GM19468 (cell line): ENCODE measurements around the gene NMNAT3.
"Not testable (repeated sequence)": the region's sequence is repeated elsewhere in the genome, so short reads cannot be mapped to it uniquely, and the experiment has no call there.

Experiments
- ATAC-seq: cut with Tn5 transposase; IDR thresholded peaks from one replicate; pipeline ENCODE4 v1.9.1; 2021; ENCODE audit warnings: mild to moderate bottlenecking, moderate library complexity, moderate number of reproducible peaks; ENCODE audit not compliant: unreplicated experiment; ENCODE audit errors: extremely low read depth

Gene NMNAT3

GRCh38 chr3:139640456-139640855 is 37.3 kb downstream of the NMNAT3 start:
- ATAC-seq = no peak

DNA sequence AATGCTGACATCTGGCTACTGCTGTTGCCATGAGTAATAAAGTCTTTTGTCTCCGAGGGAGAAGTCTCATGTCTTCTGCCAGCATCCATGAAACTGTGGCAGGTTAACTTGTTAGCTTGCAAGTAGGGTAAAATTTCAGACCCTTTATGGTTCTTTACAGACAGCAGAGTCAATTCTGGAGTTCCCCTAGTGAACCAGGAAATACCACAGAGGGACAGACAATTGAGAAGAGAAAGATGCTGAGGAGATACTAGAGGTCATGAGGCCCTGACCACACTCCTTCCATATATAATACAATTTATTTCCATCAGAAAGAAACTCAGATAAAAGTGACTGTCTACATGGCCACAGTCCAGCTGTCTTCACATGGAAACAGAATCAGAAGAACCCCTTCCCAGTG is 38.1 kb downstream of the NMNAT3 start:
- no peak for ATAC-seq

- no peak for ATAC-seq
These were observed 39.3 kb downstream of the NMNAT3 start for GRCh38 chr3:139638518-139638917.

GRCh38 chr3:139636511-139636910 is 41.3 kb downstream of the NMNAT3 start:
- no peak for ATAC-seq

GRCh38 chr3:139634111-139634635 is 43.6 kb downstream of the NMNAT3 start:
- ATAC-seq = no peak

DNA sequence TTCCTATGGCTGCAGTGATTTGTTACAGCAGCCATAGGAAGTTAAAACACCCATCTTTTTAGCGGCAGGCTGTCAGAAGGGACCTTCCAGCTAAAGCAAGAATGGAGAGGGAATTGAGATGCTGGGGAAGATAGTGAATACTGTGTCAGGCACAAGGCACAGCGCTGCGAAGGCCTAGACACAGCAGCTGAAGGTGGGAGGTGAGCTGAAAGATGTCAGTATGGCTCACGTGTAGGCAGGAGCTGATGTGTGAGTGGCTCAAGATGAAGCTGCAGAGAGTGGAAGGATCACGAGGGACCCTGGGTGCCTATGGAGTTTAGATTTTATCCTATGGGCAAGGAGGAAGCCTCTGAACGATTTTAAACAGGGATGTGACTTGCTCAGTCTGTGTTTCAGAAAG is 44.3 kb downstream of the NMNAT3 start:
- no peak for ATAC-seq

DNA sequence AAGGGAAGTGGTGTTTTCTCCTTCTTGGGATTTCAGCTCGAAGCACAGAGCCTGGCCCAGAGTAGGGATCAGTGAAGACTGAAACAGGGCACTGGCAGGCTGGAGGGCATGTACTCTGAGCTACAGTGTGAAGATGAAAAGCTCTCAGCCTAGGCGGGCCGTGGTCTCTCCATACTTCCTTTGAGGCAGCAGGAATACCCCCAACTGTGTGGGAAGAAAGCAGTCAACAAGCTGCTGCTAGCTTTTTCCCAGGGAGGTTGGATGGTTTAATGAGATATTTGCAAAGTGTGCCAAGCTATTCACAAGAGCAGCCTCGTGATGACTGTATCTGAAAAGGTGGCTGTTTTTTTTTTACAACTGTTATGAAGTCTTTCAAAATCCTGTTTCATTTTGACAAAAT is 47.2 kb downstream of the NMNAT3 start:
- no peak for ATAC-seq

DNA sequence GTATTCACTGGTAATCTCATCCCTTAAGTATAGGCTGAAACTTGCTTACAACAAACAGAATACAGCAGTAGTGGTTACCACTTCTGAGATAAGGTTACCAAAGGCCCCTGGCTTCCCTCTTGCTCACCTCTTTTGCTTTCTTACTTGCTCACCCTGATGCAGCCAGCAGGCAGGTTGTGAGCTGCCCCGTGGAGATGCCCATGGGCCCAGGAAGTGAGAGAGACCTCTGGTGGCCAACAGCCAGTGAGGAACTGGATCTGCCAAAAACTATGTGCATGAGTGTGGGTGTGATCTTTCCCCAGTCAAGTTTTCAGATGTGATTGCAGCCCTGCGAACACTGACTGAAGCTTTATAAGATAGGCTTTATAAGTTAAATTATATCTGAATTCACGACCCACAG is 48.7 kb downstream of the NMNAT3 start:
- no peak for ATAC-seq

GRCh38 chr3:139627759-139628158 is 50.0 kb downstream of the NMNAT3 start:
- ATAC-seq = no peak

DNA sequence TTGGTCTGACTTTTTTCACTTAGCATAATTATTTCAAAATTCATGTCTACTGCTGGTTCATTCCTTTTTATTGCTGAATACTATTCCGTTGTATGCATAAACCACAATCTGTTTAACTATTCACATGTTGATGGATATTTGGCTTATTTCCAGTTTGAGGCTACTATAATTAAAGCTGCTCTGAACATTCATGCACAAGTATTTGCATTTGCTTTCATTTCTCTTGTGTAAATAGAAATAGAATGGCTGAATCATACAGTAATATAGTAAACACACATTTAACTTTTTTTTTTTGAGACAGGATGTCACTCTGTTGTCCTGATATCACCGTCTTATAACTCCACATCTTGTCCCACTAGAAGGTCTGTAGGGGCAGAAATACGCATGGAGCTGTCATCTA is 57.3 kb downstream of the NMNAT3 start:
- ATAC-seq = no peak

- no peak for ATAC-seq
These were observed 58.3 kb downstream of the NMNAT3 start for GRCh38 chr3:139619484-139619883.

DNA sequence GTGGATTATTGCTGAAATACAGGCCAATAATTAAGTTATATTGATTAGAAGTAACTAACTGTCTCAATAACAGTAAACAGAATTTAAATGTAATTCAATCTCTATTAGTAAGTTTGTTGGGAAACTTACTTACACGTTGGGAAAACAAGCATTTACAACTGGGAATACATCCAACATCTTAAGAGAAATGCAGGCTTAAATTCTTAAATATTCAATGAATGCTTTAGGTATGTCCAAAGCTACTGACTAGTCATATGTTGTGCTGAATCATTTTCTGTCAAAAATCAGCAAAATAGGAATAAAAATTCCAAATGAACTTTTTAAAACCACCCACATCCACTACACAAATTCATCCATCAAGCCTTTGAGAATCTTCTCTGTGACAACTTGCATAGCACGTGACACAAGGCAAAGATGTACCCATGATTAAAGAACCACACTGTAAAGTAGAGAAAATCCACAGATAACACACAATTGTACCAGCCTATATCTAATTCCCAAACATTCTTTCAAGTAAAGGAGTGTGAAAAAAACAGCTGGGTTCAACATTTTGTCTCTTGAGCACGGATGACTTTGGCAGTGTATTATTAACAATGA is 60.0 kb downstream of the NMNAT3 start:
- no peak for ATAC-seq

DNA sequence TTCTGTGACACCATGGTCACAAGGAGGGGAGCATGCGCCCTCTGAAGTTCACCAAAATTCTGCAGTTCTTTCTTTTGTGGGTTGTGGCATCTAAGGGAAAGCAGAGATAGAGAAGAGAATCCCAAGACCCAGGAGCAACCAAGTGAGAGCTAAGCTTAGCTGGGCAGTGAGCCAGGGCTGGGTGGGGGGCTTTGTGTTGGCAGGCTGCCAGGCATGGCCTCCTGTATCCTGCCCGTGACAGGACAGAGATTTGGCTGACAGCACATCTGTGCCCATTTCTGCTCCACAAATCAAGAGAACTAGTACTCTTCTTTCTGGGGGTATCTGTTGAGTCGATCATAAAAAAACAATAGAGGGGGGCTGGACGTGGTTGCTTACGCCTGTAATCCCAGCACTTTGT is 66.2 kb downstream of the NMNAT3 start:
- no peak for ATAC-seq

GRCh38 chr3:139610886-139611285 is 66.9 kb downstream of the NMNAT3 start:
- ATAC-seq = no peak

GRCh38 chr3:139608924-139609323 is 68.8 kb downstream of the NMNAT3 start:
- ATAC-seq = no peak

DNA sequence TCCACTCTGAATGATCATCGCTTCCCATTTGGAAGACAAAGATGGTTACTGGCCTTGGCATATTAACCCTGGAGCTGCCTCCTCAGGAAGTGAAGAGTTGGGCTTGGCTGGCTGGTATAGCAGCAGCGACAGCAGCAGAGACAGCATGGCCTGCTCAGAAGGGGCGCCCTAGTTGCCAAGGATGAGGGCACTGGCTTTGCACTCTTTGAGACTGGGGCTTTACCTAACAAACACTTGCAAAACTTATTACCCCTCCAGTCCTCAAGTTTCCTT is 69.7 kb downstream of the NMNAT3 start:
- ATAC-seq = no peak

DNA sequence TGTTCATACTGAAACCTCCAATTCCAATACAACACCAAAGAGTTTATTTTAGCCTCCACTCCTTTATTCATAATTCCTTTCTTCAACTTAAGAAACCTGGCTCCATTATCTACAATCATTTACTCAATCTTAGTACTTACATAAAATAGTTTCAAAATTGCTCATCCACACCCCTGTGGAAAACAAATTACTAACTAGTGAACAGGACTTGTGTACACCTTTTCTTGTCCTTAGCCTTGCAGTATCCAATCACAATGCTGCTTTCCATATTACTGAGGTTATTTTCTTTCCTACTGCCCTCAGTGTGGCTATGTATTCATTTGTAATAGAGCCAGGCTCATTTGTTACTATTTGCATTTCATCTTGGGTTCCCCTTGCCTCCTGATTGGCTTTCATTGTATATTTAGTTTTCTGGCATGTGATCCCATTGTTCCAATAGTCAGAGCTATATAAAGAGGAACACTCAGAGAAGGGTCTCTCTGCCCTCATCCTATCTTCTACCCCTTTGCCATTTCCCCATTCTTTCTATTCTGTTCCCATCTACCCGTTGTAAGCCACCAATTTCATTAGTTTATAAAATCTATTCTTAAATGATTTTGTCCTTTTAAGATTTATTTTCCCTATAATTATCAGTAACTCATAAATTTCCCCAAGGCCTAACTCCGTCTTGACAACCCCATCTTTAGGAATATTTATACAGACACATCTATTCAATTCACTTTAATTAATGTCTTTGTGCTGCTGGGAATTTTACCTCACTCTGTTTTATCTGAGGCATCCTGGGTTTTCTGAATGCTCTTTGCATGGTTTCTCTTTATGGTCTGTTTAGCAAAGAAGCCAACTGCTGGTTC is 70.3 kb downstream of the NMNAT3 start:
- ATAC-seq = no peak

GRCh38 chr3:139602003-139602402 is 75.8 kb downstream of the NMNAT3 start:
- no peak for ATAC-seq

DNA sequence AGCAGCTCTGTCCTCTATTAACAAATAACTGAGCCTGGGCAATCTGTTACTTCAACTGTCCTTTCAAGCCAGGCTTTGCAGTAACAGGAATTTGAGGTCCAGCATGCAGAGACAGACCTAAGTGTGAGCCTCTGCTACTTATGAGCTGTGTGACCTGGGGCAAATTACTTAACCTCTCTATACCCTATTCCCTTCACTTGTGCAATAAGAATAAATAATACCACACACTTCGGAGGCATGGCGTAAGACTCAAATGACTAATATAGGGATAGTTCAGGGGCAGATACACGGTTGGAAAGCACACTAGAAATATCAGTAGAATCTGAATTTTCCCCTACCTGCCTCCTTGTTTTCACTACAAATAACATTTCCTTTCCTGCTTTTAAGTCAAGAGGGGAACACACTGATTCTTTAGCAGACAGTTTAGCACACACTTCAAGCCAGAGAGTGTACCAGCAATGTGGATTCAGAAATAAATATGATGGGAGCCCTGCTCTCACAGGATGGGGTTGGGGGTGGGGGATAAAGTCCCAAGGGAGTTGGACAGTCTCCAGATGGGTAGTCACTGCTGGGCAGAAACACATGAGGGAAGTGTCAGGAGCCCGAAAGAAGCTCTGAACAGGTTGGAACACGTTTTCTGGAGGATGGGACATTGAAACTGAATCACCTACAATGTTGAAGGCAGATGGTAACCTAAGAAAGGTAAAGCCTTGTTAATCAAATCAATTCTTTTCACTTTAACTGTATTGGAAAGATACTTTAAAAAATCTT is 76.4 kb downstream of the NMNAT3 start:
- ATAC-seq = no peak

DNA sequence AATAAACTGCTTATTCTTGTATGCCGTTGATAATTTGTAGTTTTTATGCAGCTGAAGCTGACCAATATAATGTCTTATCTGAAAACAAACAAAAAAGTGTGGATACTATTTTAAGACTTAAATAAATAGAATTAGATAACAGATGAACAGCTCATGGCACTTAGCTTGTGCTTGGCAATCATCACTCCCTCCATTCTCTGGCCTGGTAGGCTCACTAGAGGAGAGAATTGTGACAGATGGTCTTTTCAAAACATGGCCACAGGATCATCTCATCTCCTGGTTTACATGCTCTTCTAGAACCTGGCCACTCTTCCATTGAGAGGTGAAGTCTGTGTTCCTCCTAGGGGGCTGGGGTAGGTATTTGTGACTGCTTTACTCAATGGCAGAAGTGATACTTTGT is 79.8 kb downstream of the NMNAT3 start:
- no peak for ATAC-seq

- not testable (repeated sequence) for ATAC-seq
These were observed 86.6 kb downstream of the NMNAT3 start for GRCh38 chr3:139591186-139591585.
